GM19324 (cell line): Measurements from ENCODE around the gene ATP2B2.

Experiments
- ATAC-seq: cut with Tn5 transposase; IDR thresholded peaks from one replicate; pipeline ENCODE4 v1.9.1; 2021; ENCODE audit warnings: mild to moderate bottlenecking, moderate library complexity; ENCODE audit not compliant: unreplicated experiment, low FRiP score

ATP2B2 gene

GRCh38 chr3:10373686-10374261 is 131.6 kb downstream of the ATP2B2 start:
- ATAC-seq: no peak

- no peak for ATAC-seq
These were observed 133.6 kb downstream of the ATP2B2 start for GRCh38 chr3:10371789-10372188.

GRCh38 chr3:10371167-10371566 is 134.2 kb downstream of the ATP2B2 start:
- ATAC-seq: no peak

DNA sequence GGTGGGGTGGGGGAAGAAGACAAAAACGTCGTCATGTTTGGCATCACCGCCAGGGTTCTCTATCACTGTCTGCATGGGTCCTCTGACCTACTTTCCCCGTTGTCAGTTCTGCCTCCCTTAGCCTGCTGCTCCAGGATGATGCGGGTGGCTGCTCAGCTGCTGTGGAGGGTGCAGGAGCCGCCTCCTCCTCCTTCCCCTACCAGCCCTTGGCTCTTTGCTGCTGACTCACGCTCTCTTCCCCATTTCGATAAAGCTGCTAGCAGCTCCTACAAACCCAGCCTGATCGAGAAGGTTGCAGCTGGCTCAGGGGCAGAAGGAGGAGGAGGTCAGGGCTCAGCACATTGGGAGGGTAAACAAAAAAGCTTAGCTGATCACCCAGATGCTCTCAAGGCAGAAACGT is 135.0 kb downstream of the ATP2B2 start:
- no peak for ATAC-seq

DNA sequence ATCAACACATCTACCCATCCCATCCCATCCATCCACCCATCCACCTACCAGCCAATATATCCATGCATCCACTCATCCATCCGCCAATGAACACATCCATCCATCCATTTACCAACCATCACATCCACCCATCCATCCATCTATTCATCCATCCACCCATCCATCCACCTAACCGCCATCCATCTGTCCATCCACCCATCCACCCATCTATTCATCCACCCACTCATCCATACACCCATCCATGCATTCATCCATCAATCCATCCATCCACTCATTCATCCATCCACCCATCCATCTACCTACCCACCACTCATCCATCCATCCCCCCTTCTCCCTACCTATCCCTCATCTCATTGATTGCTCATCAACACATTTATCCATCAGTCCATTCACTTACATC is 136.9 kb downstream of the ATP2B2 start:
- no peak for ATAC-seq

DNA sequence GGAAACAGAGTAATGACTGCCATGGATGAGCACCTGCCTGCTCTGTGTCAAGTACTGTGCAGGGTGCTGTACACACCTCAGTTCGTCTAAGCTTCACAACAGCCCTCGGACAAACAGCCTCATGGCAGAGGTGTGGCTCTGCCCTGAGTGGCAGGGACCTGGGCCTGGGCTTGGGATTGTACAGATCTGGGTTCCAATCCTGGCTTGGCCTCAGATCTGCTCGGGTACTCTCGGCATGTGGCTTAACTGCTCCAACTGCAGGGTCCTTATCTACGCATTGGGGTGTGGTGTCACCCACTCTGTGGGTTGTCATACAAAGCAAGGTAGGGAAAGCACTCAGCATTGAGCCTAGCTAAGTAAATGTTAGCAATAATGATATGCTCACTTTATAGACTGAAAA is 137.9 kb downstream of the ATP2B2 start:
- ATAC-seq: no peak

DNA sequence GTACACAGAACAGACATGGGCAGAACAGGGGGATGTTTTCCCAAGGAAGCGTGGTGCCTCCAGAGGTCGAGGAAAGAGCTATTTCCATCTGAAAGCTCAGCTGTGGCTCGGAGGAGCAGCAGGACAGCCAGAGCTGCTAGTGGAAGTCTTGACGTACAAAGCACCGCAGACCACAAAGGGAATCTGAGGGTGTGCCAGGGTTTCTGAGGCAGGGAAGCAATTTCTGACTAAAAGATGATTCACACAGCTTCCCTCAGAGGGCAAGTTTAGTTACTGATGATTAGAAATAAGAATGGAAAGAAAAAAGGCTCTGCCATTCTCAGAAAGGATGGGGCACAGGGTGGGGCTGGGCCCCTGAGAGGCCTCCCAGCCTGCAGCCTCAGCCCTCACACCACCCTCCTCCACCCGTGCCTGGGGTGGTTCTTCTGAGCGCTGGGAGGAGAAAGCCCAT is 138.7 kb downstream of the ATP2B2 start:
- no peak for ATAC-seq

- ATAC-seq: no peak
These were observed 139.6 kb downstream of the ATP2B2 start for GRCh38 chr3:10365791-10366190.

DNA sequence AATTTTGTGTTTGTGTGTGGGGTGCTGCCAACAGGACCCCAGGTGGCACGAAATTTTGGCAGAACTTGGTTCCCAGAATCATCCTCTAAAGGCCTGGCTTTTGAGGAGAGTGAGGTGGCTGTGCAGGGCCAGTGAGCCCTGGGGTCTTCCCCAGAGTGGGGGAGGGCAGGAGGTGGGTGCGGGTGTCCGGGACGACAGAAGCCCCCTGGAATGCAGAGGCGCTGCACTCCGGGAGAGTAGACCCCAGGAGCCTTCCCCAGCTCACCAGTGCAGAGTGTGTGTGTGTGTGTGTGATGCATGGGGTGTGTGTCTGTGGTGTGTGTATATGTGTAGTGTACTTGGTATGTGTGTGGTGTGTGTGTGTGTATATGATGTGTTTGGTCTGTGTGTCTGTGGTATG is 140.1 kb downstream of the ATP2B2 start:
- ATAC-seq: no peak

DNA sequence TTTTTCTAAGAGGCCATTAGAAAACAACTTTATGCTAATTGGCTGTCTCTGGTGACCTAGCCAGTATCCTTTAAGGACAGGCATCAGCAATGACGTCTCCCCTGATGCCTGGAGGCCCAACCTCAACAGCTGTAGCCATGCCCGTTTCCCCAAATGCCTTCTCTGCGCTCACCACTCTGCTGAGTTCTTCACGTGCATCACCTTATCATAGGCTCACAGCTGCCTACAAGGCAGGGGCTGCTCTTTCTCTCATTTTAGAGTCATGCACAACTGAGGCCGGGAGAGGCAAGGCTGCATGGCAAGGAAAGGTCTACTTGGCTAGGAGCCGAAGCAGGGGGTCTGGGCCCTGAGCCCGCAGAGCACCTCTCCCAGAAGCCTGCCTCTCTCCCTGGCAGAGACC is 140.6 kb downstream of the ATP2B2 start:
- ATAC-seq: no peak

DNA sequence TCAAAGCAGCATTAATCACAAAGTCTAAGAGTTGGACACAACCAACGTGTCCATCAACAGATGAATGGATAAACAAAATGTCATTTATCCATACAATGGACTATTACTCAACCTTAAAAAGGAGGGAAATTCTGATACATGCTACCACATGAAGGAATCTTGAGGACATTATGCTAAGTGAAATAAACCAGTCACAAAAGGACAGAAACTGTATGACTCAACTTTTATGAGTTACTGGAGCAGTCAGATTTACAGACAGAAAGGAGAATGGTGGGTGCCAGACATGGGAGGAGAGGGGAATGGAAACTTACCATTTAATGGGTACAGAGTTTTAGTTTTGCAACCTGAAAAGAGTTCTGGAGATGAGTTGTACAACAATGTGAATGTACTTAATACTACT is 141.5 kb downstream of the ATP2B2 start:
- ATAC-seq: no peak

DNA sequence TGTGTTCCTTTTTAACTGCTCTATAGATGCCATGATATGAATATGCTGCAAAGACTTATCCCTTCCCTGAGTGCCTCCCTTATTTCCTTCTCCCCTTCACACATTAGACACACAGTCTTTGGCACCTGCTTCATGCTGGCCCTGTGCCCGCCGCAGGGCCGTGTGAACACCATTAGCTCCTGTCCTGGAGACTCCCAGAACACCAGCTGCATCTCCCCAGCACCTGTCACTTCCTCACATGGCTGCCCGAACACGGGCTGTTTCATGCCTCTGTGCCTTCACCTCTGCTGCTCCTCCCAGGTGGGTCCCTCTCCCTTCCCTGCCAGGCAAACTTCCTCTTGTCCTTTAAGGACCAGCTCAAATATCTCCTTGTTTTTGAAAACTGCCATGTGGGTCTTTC is 144.0 kb downstream of the ATP2B2 start:
- no peak for ATAC-seq

DNA sequence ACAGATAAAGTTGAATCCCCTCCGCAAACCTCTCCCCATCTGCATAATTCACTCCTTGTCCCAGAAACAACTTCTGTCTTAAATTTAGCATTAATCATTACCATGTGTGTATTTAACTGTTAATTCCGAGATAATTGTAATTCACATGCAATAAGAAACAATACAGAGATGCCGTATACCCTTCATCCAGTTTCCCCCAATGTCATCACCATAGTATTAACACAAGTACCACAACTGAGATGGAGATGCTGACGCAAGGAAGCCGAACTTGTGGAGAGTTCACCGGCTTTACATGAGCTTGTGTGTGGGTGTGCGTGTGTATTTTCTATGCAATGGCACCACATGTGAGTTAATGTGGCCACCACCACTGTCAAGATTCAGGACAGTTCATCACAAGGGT is 144.9 kb downstream of the ATP2B2 start:
- ATAC-seq: no peak

GRCh38 chr3:10359761-10360161 is 145.6 kb downstream of the ATP2B2 start:
- no peak for ATAC-seq

DNA sequence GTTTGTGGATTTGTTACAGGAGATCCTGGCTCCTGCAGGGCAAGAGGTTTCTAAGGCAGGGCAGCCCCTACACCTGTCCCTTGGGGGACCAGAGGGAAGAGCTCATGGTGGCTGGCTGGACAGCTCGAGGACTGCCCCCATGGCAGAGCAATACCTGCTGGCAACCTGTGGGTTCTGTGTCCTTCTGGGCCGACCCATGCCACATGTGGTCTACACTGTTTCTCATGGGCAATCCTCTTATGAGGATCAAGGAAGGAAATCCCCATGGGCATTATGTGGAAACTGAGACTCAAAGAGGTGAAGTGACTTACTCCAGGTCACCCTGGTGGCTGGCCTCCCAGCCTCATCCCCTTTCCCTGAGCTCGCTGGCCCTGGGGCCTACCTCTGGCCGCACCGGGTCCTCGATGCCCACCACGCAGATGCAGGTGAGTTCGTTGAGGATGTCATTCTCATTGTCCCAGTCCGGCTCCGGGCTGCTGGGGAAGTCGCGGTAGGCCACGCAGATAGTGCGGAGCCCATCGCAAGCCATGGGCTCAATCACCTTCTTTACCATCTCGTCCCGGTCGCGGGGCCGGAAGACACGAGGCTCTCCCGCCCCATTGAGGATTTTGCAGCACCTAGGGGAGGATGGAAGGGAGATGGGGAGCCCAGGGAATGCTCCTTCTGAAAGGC is 146.9 kb downstream of the ATP2B2 start:
- no peak for ATAC-seq

DNA sequence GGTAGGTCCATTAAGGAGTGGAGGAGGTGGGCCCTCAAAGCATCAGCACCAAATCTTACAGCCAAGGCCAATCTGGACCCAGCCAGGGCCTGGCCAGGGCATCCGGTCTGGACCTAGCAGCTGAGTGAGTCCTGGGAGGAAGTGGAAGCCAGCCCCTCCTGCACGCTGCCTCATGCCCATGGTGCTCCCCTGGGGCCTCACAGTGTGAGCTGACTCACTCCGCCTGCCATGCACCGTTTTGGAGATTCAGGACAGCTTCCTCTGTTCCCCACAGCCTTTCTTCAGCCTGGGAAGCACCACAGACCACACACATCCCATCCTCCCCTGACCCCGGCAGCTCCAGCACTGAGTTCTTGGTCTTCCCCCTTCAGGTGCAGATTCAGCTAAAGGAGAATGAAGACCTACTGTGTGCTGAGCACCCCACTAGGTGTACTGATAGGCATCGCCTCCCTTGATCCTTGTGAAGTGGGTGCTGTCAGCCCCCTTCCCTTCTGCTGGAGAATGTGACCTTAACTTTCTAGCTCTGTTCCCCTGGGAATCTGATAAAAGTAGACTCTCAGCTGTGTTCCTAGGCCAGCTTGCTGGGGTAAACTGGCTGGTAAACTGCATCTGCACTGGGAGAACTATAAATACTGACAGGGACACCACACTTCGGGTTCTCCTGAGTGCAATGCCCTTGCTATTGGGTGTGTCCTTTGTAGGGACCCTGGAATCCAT is 147.6 kb downstream of the ATP2B2 start:
- no peak for ATAC-seq

DNA sequence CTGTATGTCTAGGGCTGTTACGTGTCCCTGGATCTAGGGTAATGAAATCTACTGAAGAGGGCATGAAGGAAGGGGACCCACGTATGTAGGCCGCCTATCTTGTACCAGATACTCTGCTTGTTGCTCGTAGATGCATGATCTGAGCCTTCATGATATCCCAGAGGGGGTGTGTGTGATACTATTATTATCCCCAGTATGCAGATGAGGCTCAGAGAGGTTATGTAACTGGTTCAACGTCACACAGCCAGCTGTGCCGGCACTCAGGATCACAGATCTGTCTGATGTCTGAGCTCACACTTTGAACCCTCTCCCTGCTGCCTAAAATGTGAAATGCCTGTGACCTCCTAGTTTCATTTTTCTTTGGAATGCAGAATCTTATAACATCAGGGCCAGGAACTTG is 148.3 kb downstream of the ATP2B2 start:
- no peak for ATAC-seq

GRCh38 chr3:10356461-10356981 is 148.9 kb downstream of the ATP2B2 start:
- no peak for ATAC-seq

DNA sequence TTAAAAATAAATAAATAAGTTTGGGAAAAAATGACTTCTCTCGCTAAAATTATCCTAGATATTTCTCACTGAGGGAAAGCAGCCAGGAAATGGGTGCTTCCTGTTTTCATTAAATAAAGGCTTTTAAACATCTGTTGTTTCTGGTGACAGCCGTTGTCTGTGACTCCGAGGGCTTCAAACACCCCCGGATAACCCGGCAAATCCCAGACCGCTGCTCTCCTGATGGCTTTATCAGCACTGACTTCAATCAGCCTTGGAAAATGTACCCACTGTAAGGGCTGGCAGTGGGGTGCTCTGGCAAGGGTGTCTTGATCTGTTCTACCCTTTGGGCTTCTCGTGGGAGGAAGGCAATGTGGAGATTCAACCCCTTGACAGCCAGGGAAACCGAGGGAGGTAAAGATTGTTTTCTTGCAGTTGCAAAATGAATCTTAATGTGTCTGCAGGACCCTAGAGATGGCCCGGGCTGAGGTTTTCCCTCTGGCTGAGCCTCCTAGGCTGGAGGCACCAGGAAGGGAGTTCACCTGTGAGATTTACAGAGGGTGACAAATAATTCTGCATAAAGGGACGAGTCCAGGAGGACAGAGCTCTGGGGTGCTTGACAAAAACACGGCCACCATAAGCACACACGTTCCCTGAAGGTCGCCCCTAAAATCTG is 150.9 kb downstream of the ATP2B2 start:
- ATAC-seq: no peak

DNA sequence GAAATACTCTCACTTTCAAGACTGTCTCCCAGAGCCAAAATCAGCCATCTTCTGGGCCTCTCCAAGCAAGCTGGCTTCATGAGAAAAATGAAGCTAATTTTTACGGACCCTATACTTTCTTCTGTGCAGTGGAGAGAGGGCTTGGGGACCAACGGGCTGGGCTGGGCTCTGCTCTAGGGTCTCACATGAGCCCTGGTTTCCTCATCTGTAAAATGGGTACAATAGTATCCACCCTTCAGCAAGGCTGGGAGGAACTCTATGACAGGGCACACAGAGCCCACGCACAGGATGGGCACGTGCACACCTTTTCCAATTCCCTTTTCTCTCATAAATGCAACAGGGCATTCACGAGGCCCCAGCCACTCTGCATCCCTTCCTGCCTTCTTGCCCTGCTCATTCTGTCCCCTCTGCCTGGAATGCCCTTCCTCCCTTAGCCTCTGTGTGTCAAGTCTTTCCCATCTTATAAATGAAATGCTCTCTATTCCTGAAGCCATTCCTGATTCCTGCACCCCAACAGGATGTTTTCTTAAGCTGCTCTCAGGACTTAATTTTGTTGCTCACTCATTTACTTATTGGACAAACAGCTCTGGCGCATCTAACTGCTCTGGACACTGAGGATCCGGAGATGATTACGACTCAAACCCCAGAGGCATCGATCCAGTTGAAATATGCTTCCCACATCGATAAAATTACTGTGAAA is 151.6 kb downstream of the ATP2B2 start:
- ATAC-seq: no peak

GRCh38 chr3:10353160-10353559 is 152.2 kb downstream of the ATP2B2 start:
- no peak for ATAC-seq
